Measurements from ENCODE around the gene TAAR6. TPM values are rescaled to one million over a fixed set of nuclear protein-coding genes. Genes with fewer than 3 reads are reported as not detected.

Gene TAAR6
- total and polyA plus RNA-seq, 8 donors: not detected

DNA sequence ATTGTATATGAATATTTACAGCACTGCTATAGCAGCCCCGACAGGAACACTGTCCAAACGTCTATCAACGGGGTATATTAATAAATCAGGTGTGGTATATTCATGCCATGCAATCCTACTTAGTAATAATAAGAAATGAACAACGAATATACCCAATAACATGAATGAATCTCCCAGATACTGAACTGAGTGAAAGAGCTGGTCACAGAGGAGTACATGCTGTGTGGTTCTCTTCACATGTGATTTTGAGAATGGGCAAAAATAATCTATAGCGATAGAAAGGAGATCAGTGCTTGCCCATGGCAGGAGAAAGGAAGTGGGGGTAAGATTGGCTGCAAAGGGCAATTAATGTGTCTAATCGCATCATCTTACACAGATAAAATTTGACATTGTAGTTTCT is 3.7 kb upstream of the TAAR6 start:
- H3K36me3 ChIP-seq: no peaks in the 10 kb centered on the region
- no peak overlapping the region for H3K4me3 ChIP-seq
- no peak for FAIRE-seq
- no peaks in the 10 kb centered on the region for H3K27me3 ChIP-seq
- TF ChIP-seq, protein P1, sequence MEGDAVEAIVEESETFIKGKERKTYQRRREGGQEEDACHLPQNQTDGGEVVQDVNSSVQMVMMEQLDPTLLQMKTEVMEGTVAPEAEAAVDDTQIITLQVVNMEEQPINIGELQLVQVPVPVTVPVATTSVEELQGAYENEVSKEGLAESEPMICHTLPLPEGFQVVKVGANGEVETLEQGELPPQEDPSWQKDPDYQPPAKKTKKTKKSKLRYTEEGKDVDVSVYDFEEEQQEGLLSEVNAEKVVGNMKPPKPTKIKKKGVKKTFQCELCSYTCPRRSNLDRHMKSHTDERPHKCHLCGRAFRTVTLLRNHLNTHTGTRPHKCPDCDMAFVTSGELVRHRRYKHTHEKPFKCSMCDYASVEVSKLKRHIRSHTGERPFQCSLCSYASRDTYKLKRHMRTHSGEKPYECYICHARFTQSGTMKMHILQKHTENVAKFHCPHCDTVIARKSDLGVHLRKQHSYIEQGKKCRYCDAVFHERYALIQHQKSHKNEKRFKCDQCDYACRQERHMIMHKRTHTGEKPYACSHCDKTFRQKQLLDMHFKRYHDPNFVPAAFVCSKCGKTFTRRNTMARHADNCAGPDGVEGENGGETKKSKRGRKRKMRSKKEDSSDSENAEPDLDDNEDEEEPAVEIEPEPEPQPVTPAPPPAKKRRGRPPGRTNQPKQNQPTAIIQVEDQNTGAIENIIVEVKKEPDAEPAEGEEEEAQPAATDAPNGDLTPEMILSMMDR (IDR thresholded peaks at IDR 0.05): no peak
- no peaks in the 10 kb centered on the region for H3K9me3 ChIP-seq
- no peak for DNase-seq
- H3K4me1 ChIP-seq: no peaks in the 10 kb centered on the region
- no peak for ATAC-seq
- intact Hi-C loops (cut with DNase I): no loop called here
- 77 to 85% methylated on average over 6 of the region's 6 CpGs for WGBS, 2 donors
- no peak overlapping the region for H3K27ac ChIP-seq

DNA sequence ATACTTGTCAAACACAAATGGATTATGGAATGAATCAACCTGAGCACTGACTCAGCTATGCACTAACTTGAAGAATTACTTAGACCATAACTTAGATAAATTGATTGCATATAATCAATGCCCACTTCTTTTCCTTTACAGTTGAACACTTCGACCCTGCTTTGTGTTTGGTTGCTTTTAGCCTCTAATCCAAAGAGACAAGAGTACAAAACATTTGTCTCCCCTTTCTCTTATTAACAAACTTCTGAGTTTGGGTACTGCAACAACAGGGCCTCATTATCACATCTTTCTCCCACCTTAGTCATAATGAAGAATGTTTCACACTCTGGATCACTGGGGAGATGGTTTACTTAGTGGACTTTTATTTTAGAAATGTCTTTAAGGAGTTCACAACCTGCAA is 2.6 kb upstream of the TAAR6 start:
- Histone ChIP-seq H3K9me3 (no peaks in the 10 kb centered on the region), H3K4me1 (no peaks in the 10 kb centered on the region), H3K4me3 (no peak overlapping the region), H3K27me3 (no peaks in the 10 kb centered on the region), H3K36me3 (no peaks in the 10 kb centered on the region), H3K27ac (no peak overlapping the region)
- ATAC-seq (no peak), FAIRE-seq (no peak), DNase-seq (no peak)
- TF ChIP-seq, protein P1 (IDR thresholded peaks at IDR 0.05): no peak
- intact Hi-C loops (cut with DNase I): no loop called here
- WGBS, 2 donors: 76 to 79% methylated on average over 1 of the region's 1 CpG

DNA sequence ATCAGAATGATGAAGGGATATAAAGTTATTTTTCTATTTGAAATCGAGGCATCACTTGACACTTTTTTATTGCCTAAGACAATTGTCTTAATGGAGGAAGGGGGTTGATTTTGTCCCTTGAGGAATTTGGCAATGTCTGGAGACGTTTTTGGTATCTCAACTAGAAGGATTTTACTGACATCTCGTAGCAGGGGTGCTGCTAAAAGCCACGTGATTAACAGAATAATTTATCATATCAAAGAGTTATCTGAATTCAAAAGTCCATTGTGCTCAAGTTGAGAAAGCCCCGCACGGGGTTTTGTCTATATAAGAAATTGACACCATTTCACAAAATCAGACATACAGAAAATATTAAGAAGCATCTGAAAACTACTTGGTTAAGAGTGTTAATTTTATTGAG is 1.5 kb upstream of the TAAR6 start:
- intact Hi-C loops (cut with DNase I): no loop called here
- Histone ChIP-seq H3K36me3 (no peaks in the 10 kb centered on the region), H3K27me3 (no peaks in the 10 kb centered on the region), H3K4me3 (no peak overlapping the region), H3K27ac (no peak overlapping the region), H3K9me3 (no peaks in the 10 kb centered on the region), H3K4me1 (no peaks in the 10 kb centered on the region)
- TF ChIP-seq, protein P1 (IDR thresholded peaks at IDR 0.05): no peak
- WGBS, 2 donors: 51 to 64% methylated on average over 6 of the region's 6 CpGs
- no peak for ATAC-seq
- FAIRE-seq: no peak
- DNase-seq: no peak

DNA sequence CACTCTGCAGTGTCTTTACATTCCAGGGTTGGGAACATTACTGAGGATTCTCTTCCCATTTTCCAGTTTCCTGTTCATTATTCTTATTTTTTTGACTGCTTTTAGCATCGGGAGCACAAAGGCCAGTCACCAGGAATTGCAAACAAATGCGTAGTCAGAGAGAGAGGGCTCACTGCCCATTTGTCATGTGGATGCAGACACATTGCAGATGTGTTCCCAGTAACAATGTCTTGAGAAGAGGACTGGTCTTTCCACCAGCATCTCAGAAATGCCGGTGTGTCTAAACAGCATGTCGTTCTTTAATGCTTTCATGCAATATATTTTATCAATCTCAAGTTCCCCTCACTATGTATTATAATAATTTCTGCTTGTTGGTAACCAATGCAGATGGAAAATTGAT is 952 bp upstream of the TAAR6 start:
- ATAC-seq (no peak), DNase-seq (no peak), FAIRE-seq (no peak)
- no peak overlapping the region for H3K4me3 ChIP-seq
- no peaks in the 10 kb centered on the region for H3K36me3 ChIP-seq
- no peaks in the 10 kb centered on the region for H3K4me1 ChIP-seq
- intact Hi-C loops (cut with DNase I): no loop called here
- no peaks in the 10 kb centered on the region for H3K27me3 ChIP-seq
- 54 to 62% methylated on average over 4 of the region's 4 CpGs for WGBS, 2 donors
- H3K9me3 ChIP-seq: no peaks in the 10 kb centered on the region
- H3K27ac ChIP-seq: no peak overlapping the region
- TF ChIP-seq, protein P1 (IDR thresholded peaks at IDR 0.05): no peak

DNA sequence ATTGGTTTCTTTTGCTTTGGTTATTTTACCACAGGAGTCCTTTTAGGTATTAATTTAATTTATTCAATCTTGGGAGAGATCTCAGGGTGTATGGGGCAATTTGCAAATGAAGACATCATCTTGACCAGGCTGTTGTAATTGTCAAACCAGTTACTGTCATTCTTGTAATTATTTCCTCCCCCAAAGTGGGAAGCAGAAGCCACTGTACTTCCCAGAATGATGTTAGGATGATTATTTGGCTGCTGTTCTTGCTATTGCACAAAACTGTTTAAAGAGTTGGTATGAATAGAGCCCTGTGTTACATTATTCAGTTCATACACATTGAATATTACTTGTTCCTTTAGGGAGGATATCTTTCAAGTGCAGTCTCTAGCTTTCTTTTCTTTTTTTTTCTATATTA is 1.7 kb downstream of the TAAR6 start:
- H3K27me3 ChIP-seq: no peaks in the 10 kb centered on the region
- no peaks in the 10 kb centered on the region for H3K9me3 ChIP-seq
- intact Hi-C loops (cut with DNase I): no loop called here
- DNase-seq (no peak), FAIRE-seq (no peak), ATAC-seq (no peak)
- H3K4me1 ChIP-seq: no peaks in the 10 kb centered on the region
- H3K36me3 ChIP-seq: no peaks in the 10 kb centered on the region
- TF ChIP-seq, protein P1 (IDR thresholded peaks at IDR 0.05): no peak
- no peak overlapping the region for H3K27ac ChIP-seq
- no peak overlapping the region for H3K4me3 ChIP-seq
